Epithelial cell of esophagus (primary cell): ENCODE data around the gene BBX.
A peak's percentile ranks its signal among the peaks of the same experiment; 100 is the strongest.

Experiments
- DNase-seq: peaks from one replicate; pipeline ENCODE4 v3.0.0; 2010; ENCODE audit warnings: low read depth
- H3K4me3 ChIP-seq: 2 replicates; pipeline ENCODE4 v1.5.1; 2011; ENCODE audit warnings: mild to moderate bottlenecking, low read length, control low read depth
- TF ChIP-seq, protein P1 (sequence below): IDR thresholded peaks from 2 replicates; pipeline ENCODE4 v1.5.1; 2011; ENCODE audit warnings: low read depth, mild to moderate bottlenecking, low read length, control low read depth, inconsistent platforms; ENCODE audit not compliant: insufficient read depth; ENCODE audit errors: missing control alignments

BBX gene

DNA sequence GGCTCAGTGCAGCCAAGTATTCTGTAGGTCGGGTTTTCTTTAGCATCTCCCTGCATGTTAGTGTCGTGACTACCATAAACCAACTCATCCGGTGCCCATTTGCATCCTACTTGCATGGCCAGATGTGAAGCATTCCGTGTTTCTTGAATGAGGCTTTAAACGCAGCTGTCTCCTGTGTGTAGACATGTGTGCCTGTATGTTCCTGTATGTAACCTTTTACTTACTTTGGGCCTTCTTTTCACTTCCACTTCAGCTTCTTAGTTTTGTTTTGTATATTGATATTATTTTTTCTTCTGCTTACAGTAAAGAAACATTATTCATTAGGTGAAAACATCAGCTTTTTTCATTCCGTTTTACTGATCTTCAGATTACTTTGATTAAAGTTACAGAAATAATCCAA is 267.9 kb downstream of the BBX start:
- TF ChIP-seq, protein P1, sequence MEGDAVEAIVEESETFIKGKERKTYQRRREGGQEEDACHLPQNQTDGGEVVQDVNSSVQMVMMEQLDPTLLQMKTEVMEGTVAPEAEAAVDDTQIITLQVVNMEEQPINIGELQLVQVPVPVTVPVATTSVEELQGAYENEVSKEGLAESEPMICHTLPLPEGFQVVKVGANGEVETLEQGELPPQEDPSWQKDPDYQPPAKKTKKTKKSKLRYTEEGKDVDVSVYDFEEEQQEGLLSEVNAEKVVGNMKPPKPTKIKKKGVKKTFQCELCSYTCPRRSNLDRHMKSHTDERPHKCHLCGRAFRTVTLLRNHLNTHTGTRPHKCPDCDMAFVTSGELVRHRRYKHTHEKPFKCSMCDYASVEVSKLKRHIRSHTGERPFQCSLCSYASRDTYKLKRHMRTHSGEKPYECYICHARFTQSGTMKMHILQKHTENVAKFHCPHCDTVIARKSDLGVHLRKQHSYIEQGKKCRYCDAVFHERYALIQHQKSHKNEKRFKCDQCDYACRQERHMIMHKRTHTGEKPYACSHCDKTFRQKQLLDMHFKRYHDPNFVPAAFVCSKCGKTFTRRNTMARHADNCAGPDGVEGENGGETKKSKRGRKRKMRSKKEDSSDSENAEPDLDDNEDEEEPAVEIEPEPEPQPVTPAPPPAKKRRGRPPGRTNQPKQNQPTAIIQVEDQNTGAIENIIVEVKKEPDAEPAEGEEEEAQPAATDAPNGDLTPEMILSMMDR, result no peak
- no peak for DNase-seq
- no peak overlapping the region for H3K4me3 ChIP-seq

DNA sequence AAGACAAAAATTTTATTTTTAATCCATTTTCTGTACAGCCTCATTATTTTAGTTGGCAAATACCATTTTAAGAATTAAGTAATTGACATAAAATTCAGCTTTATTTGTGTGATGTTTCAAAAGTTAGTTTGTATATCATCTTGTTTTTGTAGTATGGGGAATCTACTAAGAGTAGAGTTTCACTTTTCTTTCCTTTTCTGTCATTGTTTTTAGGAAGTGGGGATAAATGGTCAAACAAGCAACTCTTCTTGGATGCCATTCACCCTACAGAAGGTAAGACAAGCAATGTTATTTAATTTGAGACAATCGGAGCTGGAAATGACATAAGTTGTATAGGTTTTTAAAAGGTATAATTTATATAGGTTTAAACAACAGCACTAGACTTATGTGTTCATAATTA is 268.3 kb downstream of the BBX start:
- DNase-seq, result no peak
- no peak overlapping the region for H3K4me3 ChIP-seq
- TF ChIP-seq, protein P1, result no peak

DNA sequence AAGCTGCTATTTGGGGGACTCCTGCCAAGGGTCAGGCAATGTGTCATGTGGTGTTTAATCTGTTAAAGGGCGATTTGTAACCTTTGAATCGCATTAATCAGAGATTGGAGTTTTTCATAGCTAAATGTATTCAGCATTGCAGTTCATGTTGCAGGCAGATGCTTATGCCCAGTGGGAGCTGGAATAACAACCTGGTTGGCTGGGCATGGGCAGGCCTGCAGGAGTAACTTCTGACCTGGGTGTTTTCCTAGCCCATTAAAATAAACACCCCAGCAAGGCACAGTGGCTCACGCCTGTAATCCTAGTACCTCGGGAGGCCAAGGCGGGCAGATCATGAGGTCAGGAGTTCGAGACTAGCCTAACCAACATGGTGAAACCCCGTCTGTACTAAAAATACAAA is 268.7 kb downstream of the BBX start:
- TF ChIP-seq, protein P1, result no peak
- H3K4me3 ChIP-seq, result no peak overlapping the region
- no peak for DNase-seq

DNA sequence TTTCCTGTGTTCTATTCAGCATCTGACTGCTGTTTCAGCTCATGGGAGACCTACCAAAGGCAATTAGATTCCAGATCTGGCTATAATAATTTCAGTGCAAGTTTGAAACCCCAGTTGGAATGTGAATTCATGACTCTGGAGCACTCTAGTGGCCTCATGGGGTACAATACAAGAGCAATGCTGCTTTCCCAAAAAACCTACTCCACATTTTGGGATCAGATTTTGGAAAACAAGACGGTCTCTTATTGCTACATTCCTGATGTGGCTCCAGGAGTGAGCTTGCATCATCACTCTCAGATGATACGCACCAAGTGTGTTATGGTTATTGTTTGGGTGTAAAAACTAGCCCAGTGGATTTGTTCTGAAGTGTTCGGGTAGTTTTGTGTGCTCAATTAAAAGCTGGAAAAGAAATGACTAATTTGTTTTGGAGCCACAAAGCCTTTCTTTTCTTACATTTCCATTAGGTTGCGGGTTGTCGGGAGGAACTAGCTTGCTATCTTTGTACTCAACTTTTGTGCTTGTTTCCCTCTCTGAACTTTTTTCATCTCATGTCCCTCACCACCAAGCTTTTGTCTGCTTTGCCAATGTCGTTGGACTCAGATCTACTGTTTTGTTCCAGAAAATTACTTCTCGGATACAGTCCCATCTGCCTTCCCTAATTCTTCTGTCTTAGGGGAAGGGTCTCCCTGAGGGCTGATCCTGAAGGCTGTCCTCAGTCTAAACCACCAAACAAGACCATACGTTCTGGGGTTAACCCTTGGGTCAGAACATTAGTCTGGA is 272.1 kb downstream of the BBX start:
- TF ChIP-seq, protein P1, result peak; percentile 38
- no peak overlapping the region for H3K4me3 ChIP-seq
- no peak for DNase-seq

DNA sequence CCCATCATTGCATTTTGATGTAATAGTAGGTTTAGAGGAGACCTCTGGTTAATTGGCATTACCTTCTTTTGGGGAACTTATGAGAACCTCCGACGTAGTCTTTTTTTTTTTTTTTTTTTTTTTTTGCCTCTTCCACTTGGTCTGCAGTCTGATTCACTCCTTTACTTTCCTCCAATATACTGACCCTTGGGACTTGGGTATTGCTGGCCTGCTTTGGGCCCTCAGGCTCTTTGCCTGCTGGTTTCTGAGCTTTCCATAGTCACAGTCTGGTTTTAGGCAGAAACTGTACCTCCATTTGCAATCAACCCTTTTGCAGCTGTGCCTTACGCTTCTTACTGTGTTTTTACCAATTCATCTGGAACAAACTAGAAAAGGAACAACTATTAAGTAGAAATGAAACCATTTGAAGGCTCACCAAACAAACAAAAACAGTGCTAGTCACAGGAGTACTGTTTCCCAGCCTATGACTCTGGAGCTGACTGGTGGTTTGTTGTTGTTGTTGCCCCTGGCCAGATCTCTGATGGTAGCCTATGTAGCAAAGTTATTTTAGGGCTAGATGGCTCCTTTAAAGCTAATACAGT is 272.8 kb downstream of the BBX start:
- TF ChIP-seq, protein P1, result no peak
- H3K4me3 ChIP-seq, result no peak overlapping the region
- no peak for DNase-seq

DNA sequence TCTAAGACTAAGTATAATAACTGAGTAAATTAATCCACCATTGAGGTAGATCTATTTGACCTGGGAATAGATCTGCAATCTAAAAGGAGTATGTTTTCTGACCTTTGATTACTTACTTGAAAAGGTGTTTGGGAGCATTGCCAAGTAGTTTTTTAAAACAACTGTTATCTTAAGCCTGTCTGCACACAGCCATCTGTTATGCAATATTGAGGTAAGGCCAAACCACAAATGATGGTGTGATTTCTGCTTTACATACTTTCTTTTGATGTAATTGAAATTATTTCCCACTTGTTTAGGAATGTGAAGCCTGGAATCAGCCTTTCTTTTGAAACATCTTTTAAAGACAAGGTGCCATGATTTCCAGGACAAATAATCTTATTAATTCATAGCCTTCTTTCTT is 274.0 kb downstream of the BBX start:
- TF ChIP-seq, protein P1, result no peak
- H3K4me3 ChIP-seq, result no peak overlapping the region
- DNase-seq, result peak; percentile 89

DNA sequence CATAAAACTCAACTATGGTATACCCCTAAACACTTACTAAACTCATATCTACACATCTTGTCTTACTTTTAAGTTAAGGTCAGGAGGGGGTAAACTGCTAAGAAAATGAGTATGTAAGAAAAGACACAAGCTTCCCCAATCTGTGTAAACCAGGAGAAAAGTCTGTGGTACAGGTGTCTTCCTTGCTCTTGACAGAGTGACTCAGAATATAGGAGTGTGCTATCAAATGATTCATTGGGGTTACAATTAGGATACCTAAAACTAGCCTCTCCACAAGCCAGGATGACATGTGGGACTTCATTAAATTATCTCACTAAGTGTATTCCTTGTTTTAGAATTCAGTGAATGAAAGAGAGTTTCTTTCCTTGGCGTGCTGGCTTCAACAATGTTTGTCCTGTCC is 274.8 kb downstream of the BBX start:
- TF ChIP-seq, protein P1, result no peak
- peak; percentile 52 for DNase-seq
- H3K4me3 ChIP-seq, result no peak overlapping the region
